EH (cell line): ENCODE results near the gene PDE11A.
A peak's percentile ranks its signal among the peaks of the same experiment; 100 is the strongest.

Experiments
- DNase-seq: peaks from one replicate; pipeline ENCODE4 v3.0.0-alpha.2; 2015; ENCODE audit warnings: low read depth

Gene PDE11A

GRCh38 chr2:177758591-177759371 is 313.8 kb downstream of the PDE11A start:
- peak; percentile 44 for DNase-seq

GRCh38 chr2:177756336-177756735 is 316.2 kb downstream of the PDE11A start:
- no peak for DNase-seq

GRCh38 chr2:177754492-177754873 is 318.1 kb downstream of the PDE11A start:
- peak; percentile 23 for DNase-seq

GRCh38 chr2:177753682-177754491 is 318.7 kb downstream of the PDE11A start:
- peak; percentile 85 for DNase-seq

- DNase-seq, result no peak
Measured at GRCh38 chr2:177748360-177748759, 324.2 kb downstream of the PDE11A start.

GRCh38 chr2:177747384-177747783 is 325.2 kb downstream of the PDE11A start:
- no peak for DNase-seq

- DNase-seq, result no peak
Measured at GRCh38 chr2:177746358-177746757, 326.2 kb downstream of the PDE11A start.

- no peak for DNase-seq
Measured at GRCh38 chr2:177745531-177745930, 327.0 kb downstream of the PDE11A start.

GRCh38 chr2:177742851-177743250 is 329.7 kb downstream of the PDE11A start:
- DNase-seq, result no peak

- no peak for DNase-seq
Measured at GRCh38 chr2:177741866-177742265, 330.7 kb downstream of the PDE11A start.

- peak; percentile 9 for DNase-seq
Measured at GRCh38 chr2:177740700-177741099, 331.9 kb downstream of the PDE11A start.

GRCh38 chr2:177738461-177739235 is 333.9 kb downstream of the PDE11A start:
- DNase-seq, result no peak

- DNase-seq, result no peak
Measured at GRCh38 chr2:177735318-177735803, 337.2 kb downstream of the PDE11A start.

- no peak for DNase-seq
Measured at GRCh38 chr2:177733322-177733855, 339.2 kb downstream of the PDE11A start.

GRCh38 chr2:177731384-177731783 is 341.2 kb downstream of the PDE11A start:
- no peak for DNase-seq

GRCh38 chr2:177730792-177731191 is 341.8 kb downstream of the PDE11A start:
- DNase-seq, result no peak

- DNase-seq, result no peak
Measured at GRCh38 chr2:177730363-177730762, 342.2 kb downstream of the PDE11A start.

GRCh38 chr2:177728920-177729319 is 343.7 kb downstream of the PDE11A start:
- DNase-seq, result peak; percentile 5

- DNase-seq, result no peak
Measured at GRCh38 chr2:177728399-177728765, 344.2 kb downstream of the PDE11A start.

- no peak for DNase-seq
Measured at GRCh38 chr2:177727577-177728398, 344.8 kb downstream of the PDE11A start.

GRCh38 chr2:177726931-177727348 is 345.6 kb downstream of the PDE11A start:
- no peak for DNase-seq
